Superior temporal gyrus (tissue), 1 donor: Measurements from ENCODE around the gene MTA3.
A peak's percentile ranks its signal among the peaks of the same experiment; 100 is the strongest.
"Not testable (repeated sequence)": the region's sequence is repeated elsewhere in the genome, so short reads cannot be mapped to it uniquely, and the experiment has no call there.

Experiments
- DNase-seq: peaks from one replicate; pipeline ENCODE4 v3.0.0-alpha.2; 2016; ENCODE audit errors: extremely low spot score

The MTA3 gene

DNA sequence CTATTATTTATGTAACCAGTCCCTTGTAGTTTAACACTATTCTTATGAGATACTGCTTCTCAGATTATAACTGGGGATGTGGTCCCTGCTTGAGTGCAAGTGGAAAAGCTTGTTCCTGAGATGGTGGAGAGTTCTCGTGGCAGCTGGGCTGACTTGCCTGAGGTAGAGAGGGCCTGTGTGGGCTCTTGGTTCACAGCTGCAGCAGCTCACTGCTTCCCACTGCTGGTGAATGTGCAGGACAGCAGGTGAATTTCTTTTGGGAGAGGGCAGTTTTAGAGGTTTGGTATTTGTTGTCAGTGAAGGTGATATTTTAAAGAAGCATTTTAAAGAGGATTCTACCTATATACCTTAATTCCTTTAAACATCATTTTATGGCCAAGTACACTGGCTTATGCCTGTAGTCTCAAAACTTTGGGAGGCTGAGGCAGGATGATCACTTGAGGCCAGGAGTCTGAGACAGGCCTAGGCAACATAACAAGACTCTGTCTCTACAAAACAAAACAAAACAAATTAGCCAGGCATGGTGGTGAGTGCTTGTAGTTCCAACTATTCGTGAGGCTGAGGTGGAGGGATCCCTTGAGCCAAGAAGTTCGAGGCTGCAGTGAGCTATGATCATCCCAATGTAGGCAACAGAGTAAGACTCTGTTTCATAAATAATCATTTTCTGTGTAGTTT is 94.8 kb downstream of the MTA3 start:
- peak; percentile 85 for DNase-seq

DNA sequence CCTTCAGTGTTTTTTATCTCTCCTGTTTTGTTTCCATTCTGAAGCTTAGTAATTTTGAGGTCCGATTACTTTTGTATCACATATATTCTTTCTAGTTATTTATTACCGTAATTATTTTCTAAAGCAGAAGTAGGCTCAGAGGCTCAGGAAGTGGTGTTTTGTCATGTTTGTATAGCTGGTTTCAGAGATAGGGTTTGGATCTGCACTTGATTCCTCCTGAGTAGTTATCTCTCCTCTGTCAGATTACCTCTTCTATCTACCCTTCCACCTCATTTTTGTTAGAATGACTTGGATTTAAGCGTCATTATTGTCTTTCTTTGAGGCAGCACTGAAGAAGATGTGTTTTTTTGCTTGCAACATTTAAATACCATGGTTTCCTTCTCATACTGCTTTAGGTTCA is 95.4 kb downstream of the MTA3 start:
- no peak for DNase-seq

DNA sequence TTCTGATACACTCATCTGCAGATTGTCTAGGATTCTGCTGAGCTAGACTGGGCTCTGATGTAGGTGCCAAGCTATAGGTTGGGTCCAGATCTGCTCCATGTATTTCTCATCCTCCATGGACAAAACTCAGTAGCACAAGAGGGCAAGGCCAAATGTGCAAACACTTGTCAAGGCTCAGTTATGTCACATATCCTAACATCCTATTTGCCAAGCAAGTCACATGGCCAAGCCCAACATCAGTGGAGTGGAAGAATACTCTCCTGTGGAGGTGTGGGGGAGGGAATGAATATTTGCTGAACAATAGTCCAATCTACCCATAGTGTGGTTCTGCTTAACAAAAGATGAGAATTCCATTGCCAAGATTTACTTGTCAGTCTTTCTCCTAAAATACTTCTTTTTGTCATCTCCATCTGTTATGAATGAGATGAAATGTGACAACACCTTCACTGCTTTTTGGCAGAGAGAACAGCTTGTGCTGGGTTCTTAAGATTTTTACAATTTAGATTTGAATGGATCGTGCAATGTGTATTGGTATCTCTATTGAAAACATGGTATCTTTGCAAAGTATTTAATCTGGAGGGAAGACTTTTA is 105.7 kb downstream of the MTA3 start:
- peak; percentile 51 for DNase-seq

DNA sequence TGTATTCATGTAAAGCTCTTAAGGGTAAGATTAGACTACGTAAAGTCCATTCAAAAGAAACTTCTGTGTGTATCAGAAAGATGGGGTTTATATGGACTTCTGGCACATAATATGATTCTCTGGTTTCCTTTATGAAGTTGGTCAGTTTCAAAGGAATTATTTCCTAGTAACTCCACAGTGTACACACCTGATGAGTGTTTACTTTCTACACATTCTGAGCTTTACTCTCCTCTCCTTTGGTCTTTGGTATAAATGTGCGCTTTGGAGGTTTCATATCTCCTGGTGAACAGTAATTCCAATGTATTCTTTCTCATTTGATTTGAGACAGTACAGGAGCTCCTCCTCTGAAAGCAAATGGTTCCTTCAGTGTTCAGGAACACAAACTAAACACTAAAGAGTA is 107.4 kb downstream of the MTA3 start:
- DNase-seq, result no peak

DNA sequence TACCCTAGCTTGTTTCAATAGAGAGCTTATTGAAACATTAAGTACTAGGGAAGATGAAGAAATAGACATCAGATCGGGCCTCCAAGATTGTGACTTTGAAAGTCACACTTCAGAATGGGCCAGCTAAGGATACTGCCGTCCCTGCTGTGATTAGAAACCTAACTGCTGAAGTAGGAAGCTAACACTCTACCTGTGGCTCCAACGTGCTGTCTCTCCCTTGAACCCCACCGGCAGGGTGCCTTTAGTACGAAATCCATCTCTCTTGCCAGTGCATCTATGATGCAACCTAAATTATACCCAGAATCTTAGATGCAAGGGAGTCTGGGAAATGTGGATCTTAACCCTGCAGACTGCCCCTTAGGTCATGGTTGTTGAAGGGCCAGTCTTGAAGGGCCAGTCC is 116.9 kb downstream of the MTA3 start:
- no peak for DNase-seq

DNA sequence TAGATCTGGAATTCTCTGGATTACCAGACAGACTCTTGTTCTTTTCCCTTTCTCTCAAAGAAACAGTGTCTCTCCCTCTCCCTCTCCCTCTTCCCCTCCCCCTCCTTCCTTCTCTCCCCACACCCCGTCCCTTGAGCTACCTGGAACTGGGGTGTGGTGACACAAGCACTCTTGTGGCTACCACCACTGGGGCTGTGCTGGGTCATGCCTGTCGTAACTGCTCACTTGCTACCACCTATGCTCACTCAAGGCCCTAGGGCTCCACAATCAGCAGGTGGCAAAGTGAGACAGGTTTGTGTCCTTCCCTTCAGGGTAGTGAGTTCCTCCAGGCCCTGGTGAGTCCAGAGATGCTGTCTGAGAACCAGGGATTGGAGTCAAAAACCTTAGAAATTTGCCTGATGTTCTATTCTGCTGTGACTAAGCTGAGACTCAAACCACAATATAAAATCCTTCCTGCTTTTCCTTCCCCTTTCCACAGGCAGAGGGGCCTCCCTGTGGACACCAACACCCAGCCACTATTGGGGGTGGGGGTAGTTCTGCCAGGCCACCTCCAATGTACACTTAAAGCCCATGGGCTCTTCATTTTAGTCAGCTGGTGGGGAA is 124.7 kb downstream of the MTA3 start:
- no peak for DNase-seq

DNA sequence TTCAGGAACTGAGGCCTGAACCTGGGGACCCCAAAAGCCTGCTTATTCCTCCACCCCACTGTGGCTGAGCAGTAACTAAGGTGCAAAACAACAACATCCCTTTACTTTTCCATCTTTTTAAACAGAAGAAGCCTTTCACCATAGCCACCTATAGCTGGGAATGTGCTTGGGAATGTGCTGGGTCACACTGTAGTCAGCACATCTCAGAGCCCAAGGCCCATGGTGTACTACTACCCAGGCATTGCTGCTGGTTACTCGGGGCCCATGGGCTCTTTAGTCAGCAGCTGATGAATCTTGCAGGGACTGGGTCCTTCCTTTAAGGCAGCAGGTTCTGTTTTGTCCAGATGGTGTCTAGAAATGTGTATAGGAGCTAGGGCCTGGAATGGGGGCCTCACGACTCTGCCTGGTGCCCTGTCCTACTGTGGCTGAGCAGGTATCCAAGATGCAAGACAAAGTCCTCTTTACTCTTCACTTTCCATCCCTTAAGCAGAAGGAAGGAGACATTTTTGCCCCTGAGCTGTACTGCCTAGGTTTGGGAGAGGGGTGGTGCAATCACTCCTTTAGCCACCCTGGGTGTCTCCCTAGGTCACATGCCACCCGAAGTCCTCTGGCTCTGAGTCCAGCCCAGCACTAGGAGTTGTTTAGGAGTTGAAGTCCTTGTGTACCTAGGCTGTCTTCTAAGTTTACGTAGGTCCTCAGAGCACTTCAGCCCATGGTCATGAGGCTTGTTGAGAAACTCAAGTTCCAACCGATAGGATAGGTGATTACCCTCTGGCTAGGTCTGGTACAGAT is 125.5 kb downstream of the MTA3 start:
- DNase-seq, result no peak

DNA sequence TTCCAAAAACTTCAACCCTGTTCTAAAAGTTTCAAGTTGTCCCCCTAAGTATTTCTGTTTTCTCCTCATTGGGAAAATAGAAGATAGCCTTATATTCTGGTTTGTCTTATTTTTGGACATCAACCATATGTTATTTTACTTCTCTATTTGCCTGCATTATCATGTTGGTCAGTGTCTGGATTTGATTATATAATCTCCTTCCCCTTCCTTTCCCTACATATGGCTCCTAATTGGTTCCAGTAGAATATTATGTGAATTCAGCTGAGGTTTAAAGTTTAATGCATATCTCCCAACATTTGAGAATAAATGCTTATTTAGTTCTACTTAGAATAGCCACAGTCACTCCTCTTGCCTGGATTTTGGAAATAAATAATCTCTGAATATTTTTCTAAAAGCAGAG is 128.6 kb downstream of the MTA3 start:
- DNase-seq, result no peak

DNA sequence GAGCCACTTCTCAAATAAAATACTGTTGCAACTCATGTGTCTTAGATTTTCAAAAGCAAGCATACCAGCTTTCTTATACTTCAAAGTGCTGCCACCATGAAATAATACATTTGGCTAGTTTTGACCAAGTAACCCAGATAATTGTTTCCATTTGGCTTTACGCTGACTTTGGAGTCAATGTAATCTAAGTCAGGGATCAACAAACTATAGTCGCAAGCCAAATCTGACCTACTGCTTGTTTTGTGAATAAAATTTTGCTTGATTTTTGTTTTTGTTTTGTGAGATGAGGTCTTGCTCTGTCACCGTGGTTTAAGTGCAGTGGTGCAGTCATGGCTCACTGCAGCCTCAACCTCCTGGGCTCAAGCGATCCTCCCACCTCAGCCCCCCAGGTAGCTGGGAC is 130.5 kb downstream of the MTA3 start:
- DNase-seq, result no peak

DNA sequence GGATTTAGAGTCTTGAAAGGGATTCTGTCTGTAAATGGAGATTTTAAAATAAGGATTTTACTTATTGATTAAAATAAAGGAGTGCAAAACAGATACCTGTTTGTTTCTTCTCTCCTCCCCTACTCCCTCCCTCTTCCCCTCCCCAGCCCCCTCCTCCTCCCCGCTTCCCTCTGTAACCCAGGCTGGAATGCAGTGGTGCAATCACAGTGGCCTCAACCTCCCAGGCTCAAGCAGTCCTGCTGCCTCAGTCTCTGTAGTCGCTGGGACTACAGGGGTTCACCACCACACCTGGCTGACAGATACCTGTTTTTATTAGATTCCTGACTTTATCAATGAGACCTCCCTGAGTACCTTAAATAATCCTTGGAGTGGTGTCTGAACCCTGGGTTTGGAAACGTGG is 138.4 kb downstream of the MTA3 start:
- DNase-seq, result no peak

DNA sequence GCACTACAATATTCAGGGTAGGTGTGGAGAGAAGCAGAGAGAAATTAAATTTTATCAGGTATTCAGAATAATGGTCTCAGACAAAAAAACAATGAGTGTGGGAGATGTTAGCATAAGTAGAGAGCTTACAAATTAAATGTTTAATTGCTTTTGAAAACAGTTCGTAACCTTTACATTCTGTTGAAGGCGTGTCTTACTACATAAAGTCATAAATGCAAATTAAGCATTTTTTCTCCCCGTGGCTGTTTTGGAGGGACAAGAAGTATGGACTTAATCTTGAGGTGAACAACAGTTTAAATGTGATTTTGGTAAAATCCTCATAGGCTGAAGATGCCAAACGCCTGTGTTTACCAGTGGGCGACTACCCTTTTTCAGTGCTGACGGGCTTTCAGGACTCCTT is 139.7 kb downstream of the MTA3 start:
- DNase-seq, result no peak

DNA sequence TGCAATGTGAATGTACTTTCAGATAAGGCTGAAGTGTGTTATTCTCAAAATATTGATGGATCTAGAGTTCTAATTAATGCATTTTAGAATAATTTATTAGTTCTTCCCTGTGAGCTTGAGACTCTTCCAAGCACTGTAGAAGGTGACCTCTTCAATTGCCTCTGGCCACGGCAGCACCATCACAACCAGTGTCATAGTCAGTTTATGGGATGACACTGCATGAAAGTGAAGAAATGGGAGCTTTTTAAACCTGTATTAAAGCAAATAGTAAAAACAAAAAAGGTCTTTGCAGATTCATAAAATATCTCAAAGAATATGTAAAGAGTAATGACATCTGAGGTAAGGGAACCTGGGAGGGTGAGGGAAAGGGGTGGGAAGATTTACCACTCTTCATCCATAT is 143.5 kb downstream of the MTA3 start:
- DNase-seq, result no peak

DNA sequence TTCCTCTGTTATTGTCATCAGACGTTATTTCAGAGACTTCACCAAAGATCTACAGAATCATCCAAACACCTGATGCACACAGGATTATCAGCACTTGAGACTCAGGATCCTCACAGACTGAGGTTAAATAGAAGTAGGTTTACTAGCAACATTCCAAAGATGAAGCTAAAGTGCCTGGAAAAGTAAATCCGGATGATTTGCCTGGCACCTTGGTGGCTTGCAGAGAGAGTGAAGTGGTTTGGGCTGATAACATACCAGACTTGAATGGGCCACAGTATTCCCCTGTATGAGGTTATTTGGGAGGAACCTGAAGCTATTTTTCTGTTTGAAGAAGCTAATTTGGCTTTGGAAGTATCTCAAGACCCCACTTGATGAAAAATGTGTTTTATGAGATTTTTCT is 144.5 kb downstream of the MTA3 start:
- DNase-seq, result no peak

DNA sequence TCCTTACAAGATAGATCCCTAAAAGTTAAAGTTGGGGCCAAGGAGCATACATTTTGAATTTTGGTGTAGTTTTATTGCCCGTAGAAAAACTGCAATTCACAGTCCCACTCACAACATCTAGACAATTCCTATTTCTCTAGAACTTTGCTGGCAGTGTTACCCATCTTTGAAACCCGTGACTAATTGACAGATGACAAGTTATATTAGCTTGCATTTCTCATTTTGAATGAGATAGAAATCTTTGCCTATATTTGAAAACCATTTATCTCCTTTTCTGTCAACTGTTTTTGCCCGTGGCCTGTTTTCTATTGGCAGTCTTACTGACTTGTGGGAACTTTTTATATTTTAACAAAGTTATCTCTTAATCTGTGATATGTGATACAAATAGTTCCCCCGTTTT is 145.5 kb downstream of the MTA3 start:
- DNase-seq, result no peak

DNA sequence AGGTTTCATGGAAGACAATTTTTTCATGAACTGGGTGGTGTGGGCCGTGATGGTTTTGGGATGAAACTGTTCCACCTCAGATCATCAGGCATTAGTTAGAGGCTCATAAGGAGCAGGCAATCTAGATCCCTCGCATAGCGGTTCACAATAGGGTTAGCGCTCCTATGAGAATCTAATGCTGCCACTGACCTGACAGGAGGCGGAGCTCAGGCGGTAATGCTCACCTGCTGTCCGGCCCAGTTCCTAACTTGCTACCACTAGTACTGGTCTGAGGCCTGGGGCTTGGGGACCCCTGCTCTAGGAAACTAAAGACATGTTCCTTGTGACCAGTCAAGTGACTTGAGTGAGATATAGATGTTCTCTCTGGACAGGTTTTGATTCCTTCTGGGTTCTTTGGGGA is 146.3 kb downstream of the MTA3 start:
- no peak for DNase-seq

DNA sequence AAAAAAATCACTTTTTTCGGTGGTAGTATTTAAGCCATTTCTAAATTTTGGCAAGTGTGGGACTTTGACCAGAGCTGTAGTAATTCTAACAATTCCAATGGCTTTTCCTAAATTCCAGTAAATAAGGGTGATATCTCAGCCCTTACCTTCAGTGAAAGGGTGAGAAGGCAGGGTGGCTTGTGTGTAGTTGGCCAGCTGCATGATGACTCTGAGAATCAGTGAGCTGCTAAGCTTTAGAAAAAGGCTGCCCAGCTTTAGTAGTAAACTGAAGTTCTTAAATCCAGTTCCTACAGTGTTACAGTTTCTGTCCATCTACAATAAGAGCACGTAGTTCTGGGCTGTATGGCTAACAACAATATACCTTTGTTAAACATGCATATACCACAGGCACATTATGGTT is 153.5 kb downstream of the MTA3 start:
- no peak for DNase-seq

DNA sequence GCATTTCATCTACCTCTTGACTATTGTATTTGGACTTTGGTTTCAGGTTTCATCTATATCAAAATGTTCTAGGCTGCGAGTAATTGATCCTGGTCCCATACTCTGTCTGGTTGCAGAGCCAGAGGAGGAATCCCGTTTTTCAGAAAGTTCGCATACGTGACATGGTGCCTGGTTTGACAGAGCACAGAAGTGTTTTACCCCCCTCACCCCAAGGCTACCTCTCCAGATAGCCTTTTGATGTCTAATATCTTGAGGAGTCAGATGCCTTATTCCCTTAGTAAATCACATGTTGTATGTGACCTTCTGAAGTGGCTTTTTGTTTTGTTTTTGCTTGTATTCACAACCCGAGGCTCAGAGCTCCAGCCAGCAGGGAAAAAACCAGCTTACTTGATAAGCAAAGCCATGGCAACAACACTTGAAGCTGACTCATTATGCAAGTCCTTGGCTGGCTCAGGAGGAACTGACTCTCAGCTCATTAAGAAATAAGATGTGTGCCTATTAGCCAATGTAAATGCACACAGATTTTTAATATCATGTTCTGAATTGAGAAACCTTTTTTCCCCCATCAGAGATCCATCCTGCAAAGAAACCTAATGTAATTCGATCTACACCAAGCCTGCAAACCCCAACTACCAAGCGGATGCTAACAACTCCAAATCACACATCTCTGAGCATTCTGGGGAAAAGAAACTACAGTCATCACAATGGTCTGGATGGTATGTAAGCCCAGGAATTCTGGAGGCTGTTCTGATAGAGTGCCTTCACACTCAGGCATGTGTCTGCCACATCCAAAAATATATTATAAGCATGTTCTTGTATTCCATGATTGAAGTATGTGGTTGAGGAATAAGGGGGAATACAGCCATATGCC is 154.1 kb downstream of the MTA3 start:
- DNase-seq, result peak; percentile 70

DNA sequence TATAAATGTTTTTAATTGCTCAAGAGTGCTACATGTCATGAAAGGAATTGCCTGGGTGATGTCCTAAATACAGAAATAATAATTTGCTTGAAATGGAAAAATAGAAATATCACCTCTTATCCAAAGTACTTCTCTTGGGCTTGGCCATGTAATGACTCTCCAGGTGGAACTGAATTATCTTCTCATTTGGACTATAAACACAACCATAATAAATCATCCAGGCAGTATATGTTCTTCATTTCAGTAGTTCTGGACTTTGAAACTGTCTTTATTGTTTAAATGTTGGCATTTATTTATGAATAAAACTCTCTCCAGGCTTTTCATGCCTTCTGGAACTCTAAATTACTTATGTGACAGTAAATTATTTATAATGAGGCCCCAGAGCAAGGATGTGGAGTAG is 155.0 kb downstream of the MTA3 start:
- DNase-seq, result no peak

DNA sequence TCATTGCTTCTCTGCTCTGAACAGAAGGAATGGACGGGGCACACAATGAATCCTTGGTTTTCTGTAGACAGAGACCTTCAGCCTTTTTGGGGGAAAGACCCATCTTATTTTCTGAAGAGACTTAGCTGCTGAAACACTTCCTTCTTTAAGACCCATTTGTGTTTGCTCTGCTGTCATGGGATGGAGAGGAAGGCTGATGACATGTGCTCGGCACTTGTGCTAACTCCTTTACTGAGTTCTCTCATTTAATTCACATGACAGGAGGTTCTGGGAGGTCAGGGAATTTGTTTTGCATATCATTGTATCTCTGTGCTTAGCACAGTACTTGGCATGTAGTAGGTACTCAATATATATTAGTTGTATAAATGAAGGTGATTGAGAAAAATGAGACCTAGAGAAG is 156.5 kb downstream of the MTA3 start:
- no peak for DNase-seq

DNA sequence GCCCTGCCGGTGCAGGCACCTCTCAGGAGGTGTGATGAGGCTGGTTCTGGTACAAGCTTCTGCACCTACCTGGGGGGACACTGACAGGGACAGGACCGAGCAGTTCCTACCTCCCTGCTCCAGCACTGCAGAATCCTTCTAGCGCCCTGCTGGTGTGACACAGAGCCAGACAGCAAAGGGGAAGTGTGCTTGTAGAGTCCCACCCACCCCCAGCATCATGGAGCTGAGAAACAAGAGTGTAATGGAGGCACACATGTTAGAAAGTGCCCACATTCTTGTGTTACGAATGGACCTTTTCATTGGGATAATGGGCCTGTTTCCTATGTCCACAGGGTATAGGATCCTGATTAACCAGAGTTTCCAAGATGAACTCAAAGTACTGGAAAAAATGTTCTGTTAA is 157.2 kb downstream of the MTA3 start:
- no peak for DNase-seq

DNA sequence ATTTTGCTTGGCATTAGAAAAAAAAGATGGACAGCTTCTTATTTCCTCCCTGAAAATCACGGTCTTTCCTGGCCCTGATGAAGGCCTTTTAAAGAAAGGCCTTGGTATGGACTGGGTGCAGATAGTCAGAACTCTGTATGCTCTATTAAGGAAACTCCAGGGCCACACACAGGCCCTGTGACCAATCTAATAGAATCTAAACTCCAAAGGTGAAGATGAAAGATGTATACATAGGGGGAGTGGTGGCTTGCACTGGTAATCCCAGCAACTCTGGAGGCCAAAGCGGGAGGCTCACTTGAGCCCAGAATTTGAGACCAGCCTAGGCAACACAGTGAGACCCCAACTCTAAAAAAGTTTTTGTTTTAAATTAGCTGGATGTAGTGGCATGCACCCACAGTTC is 158.2 kb downstream of the MTA3 start:
- no peak for DNase-seq

DNA sequence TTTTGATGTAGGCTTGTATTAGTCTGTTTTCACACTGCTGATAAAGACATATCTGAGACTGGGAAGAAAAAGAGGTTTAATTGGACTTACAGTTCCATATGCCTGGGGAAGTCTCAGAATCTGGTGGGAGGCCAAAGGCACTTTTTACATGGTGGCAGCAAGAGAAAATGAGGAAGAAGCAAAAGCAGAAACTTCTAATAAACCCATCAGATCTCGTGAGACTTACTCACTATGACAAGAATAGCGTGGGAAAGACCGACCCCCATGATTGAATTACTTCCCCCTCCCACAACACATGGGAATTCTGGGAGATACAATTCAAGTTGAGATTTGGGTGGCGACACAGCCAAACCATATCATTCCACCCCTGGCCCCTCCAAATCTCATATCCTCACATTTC is 162.9 kb downstream of the MTA3 start:
- not testable (repeated sequence) for DNase-seq
